HG03378 (cell line): ENCODE results near the gene IL17RD.
"Not testable (repeated sequence)": the region's sequence is repeated elsewhere in the genome, so short reads cannot be mapped to it uniquely, and the experiment has no call there.

ENCODE experiments used
- ATAC-seq: cut with Tn5 transposase; IDR thresholded peaks from one replicate; pipeline ENCODE4 v1.9.1; 2021; ENCODE audit warnings: mild to moderate bottlenecking, moderate library complexity; ENCODE audit not compliant: unreplicated experiment

The IL17RD gene

GRCh38 chr3:57094575-57094974 lies 70.6 kb downstream of the IL17RD start:
- ATAC-seq: no peak

DNA sequence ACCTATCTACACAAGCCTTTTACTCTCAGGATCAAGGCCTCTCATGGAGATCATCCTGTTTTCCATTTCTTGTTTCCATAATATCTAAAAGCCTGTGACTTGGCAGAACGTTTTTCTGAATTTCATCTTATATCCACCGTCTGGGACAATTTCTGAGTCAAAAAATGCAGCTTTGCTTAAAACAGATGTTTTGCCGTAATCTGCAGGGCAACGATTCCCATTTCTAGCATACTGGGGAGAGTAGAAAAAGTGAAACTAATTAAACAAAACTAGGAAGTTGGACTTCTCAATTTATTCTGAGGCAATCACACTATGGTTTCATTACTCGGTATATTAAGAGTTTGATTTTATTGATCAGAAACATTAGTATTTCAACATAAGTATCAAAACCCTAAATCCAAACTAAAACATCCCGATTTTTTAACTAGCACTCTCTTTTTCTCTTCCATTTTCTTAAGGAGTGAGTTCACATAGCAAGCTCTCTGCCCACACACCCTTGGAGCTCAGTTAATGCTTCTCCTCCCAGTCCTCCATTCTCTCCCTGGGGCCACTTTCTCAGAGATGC lies 71.1 kb downstream of the IL17RD start:
- ATAC-seq: no peak

- no peak for ATAC-seq
Measured at GRCh38 chr3:57093489-57093888, 71.7 kb downstream of the IL17RD start.

DNA sequence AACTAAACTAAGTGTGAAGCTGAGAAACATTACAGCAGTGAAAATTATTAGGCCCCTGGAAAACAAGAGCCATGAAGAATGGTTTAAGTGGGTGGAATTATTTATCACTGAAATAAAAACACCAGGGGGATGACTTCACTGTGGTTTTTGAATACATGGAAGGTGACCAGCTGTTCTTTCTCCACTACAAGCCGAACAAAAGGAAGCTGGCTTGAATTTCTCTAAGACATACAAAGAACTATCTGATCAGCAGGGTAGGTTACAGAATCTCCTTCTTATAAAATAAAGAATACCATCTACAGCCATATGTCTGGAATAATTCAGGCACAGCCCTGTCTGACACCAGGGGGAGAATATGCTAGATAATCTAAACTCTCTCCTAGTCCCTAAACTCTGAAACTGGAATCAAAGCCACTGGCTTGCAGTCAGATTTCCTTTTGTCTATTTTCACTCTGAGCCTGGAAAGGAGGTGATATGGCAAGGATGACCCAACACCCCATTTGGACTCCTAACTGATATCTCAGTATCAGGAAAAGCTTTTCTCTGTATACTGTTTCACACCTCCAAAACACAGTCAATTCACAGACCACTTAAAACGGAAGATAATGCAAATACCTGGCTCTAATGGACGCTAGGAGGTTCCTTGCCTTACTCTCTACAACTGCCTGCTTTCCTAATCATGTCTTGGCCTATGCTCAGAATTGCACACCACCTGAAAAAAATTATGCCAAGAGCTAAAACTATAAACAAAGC lies 73.5 kb downstream of the IL17RD start:
- ATAC-seq: no peak

DNA sequence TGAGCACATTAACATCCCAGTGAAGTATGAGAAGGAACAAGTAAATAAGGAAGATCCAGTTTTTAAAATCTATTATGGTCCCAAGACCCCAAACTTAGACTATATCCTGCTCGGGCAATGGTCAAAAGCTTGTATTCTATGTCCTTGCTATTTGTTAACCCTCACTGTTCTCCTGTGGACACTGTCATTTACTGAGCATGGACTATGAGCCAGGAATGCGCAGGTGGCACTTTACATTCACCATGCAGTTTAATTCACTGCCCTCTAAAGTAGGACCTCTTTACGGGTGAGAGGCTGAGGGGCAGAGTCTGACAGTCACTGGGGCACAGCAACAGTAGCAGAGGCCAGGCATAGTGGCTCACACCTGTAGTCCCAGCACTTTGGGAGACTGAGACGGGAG lies 76.1 kb downstream of the IL17RD start:
- ATAC-seq: no peak

DNA sequence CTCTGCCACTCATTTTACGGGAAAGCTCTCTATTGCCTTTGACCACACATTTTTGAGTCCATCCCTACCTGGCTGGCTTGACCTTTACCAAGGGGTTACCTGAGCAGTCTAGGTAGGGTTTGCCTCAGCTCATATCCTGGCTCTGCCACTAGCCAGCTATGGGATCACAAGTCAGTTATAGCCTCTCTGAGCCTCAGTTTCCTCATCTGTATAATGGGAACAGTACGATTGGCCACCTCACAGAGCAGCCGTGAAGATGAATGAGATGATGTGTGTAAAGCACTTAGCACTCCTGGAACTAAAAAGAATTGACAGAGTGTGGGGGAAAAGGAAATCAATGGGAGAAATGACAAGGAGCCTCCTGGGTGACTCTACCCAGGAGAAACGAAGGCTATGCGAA lies 76.7 kb downstream of the IL17RD start:
- no peak for ATAC-seq

DNA sequence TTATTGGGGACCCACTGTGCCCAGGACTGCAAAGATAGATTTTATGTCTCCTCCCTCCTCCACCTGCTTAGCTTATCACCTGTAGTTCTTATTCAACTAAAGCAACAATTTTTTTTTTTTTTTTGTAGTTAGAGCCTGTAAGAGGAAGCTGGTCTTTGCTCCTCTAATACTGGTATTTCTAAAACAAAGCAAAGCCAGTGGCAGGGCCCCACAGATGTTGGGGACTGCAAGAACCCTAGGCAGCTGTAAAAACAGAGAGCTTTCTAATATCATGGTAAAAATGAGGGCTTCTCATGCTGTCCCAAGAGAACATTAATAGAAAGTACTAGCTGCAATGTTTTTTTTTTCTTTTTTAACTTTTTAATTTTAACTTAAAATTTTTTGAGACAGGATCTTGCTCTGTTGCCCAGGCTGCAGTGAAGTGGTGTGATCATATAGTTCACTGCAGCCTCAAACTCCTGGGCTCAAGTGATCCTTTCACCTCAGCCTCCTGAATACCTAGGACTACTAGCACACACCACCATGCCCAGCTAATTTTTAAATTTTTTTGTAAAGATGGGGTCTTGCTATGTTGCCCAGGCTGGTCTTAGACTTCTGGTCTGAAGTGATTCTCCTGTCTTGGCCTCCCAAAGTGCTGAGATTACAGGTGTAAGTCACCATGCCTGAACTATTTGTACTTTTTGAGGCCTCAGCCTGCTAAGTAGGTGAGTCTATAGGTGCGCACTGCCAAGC lies 77.6 kb downstream of the IL17RD start:
- no peak for ATAC-seq

- ATAC-seq: no peak
Measured at GRCh38 chr3:57086201-57086600, 79.0 kb downstream of the IL17RD start.

- no peak for ATAC-seq
Measured at GRCh38 chr3:57085211-57085610, 79.9 kb downstream of the IL17RD start.

- ATAC-seq: not testable (repeated sequence)
Measured at GRCh38 chr3:57083266-57083995, 81.7 kb downstream of the IL17RD start.

DNA sequence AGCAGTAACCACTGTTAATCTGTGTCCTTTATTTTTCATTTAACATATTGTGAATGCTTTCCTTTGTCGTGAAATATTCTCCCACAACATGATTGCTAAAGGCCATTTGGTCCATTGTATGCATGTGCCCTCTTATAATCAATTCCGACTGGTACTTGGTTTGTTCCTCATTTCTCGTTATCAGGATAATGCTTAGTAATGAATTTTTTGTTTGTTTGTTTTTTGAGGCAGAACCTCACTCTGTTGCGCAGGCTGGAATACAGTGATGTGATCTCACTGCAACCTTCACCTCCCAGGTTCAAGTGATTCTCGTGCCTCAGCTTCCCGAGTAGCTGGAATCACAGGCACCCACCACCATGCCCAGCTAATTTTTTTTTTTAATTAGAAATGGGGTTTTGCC lies 82.7 kb downstream of the IL17RD start:
- ATAC-seq: no peak

DNA sequence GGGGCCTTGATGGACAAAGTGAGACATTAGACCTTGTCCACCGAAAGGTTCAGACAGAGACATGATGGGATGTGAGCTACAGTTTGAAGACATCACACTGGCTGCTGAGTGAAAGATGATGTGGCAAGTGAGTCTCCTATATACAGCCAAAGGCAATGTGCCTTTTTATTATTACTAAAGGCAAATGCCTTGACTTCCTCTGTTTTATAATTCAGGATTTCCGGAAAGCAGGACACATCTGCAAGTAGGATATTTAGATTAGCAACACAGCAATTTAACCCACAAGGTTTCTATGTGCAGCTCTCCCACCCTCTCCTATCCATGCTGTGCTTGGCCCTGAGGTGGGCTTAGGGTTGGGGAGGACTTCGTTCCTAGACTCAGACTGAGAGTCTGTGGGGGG lies 84.0 kb downstream of the IL17RD start:
- no peak for ATAC-seq

- no peak for ATAC-seq
Measured at GRCh38 chr3:57080171-57080570, 85.0 kb downstream of the IL17RD start.

- ATAC-seq: no peak
Measured at GRCh38 chr3:57079474-57079831, 85.7 kb downstream of the IL17RD start.

DNA sequence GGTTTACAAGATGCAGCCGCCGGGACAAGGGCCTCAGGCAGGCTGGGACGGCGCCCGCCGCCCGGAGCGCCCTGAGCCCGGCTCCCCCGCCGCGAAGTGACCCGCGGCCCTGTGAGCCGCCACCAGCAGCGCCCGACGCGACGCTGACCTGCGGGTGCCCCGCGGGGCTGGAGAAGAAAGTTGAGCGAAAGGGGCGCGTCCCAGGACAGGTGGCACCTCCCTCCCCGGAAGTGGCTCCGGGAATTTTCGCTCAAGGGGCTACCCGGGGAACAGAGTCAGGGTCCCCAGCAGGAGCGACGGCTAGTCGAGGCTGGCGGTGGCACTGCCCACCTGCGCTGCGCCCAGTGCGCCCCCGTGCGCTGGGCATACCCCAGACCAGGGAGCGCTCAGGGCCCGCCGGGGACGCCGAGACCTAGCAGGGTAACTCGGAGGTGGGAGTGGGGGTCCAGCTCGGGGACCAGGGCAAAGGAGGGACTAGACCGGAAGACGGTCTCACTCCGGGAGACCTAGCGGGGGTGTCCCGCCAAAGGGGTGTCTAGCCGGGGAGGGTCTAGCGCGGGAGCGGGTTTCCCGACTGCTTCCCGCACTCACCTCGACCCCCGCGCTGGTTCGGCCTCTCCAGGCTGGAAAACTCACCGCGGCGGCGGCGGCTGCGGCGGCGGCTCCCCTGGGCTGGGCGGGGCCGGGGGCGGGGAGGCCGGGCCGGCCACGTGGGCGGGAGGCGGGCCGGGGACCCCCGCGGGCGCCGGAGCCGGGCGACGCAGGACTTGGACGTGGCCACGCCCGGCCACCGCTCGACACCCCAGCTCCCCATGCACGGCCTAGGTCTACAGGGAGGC lies 86.3 kb downstream of the IL17RD start:
- ATAC-seq: no peak

GRCh38 chr3:57078344-57078634 lies 86.9 kb downstream of the IL17RD start:
- ATAC-seq: no peak

- no peak for ATAC-seq
Measured at GRCh38 chr3:57077630-57078343, 87.4 kb downstream of the IL17RD start.

DNA sequence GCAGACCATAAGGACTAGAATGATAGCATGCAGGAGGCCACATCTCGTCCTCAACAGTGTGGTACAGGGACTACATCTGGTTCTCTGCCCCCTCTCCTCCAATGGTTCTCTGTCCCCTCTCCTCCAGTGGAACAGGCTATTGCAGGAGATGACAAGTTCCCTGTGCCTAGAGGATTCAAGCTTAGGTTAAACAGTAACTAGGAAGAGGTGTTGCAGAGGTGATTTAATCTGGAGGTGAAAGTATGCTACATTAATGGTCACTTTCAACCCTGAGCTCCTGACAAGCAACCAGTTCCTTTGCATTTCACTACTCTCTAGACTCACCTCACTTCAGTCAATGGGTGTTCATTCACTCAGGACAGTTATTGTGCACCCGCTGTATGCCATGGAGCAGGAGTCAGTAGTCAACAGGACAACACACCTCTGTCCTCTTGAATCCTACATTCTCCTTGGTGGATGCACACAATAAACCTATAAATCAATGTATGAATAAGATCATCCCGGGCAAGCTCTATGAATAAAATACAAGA lies 88.7 kb downstream of the IL17RD start:
- no peak for ATAC-seq

- no peak for ATAC-seq
Measured at GRCh38 chr3:57074135-57074534, 91.0 kb downstream of the IL17RD start.

GRCh38 chr3:57073628-57074027 lies 91.5 kb downstream of the IL17RD start:
- ATAC-seq: no peak
